Measurements from ENCODE around the gene PBX4.

DNA sequence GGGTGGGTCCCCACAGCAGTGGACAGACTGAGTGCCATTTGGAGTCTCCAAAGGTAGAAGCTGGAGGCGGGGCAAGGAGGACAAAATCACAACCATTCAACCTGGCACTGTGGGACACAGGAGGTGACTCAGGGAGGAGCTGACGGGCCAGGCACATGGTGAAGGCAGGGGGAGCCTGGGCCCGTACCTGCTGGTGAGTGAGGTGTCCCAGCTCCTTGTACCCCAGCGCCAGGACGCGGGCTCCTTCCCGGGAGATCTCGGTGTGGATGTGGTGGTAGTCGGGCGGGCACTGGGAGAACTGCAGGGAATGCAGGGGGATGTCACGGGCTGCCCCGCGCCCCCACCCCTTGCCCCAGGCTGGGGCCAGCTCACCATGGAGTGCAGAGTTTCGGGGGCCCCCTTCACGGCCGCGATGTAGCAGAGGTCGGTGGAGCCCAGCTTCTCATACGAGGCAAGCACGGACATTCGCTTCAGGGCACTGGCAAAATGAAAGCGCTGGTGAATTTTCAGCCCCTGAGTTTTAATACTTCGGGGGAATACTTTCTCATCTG is 35.2 kb upstream of the PBX4 start:
- TF ChIP-seq, protein P1, sequence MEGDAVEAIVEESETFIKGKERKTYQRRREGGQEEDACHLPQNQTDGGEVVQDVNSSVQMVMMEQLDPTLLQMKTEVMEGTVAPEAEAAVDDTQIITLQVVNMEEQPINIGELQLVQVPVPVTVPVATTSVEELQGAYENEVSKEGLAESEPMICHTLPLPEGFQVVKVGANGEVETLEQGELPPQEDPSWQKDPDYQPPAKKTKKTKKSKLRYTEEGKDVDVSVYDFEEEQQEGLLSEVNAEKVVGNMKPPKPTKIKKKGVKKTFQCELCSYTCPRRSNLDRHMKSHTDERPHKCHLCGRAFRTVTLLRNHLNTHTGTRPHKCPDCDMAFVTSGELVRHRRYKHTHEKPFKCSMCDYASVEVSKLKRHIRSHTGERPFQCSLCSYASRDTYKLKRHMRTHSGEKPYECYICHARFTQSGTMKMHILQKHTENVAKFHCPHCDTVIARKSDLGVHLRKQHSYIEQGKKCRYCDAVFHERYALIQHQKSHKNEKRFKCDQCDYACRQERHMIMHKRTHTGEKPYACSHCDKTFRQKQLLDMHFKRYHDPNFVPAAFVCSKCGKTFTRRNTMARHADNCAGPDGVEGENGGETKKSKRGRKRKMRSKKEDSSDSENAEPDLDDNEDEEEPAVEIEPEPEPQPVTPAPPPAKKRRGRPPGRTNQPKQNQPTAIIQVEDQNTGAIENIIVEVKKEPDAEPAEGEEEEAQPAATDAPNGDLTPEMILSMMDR (IDR thresholded peaks at IDR 0.05) = no peak
- TF ChIP-seq POLR2A (IDR thresholded peaks at IDR 0.05) = no peak

All from tibial nerve (tissue), 3 donors.